GM12878 (cell line): ENCODE measurements around the gene ANO1. TPM values are rescaled to one million over a fixed set of nuclear protein-coding genes. Genes with fewer than 3 reads are reported as not detected.

Source experiments
- HDAC6 ChIP-seq: fragments of 200-600 bp; sonication (generic); IDR thresholded peaks from one replicate; pipeline ENCODE4 v1.8.0; 2017; ENCODE audit warnings: antibody characterized with exemption; ENCODE audit not compliant: unreplicated experiment
- IRF5 ChIP-seq: fragments of 450-650 bp; IDR thresholded peaks from 2 replicates; pipeline ENCODE4 v1.6.1; 2017; ENCODE audit warnings: borderline replicate concordance
- MEF2B ChIP-seq: fragments of 450-650 bp; IDR thresholded peaks from 2 replicates; pipeline ENCODE4 v1.6.1; 2018; ENCODE audit warnings: mild to moderate bottlenecking, moderate library complexity; ENCODE audit not compliant: partially characterized antibody, poor library complexity, severe bottlenecking
- MLLT1 ChIP-seq: fragments of 450-650 bp; IDR thresholded peaks from 2 replicates; pipeline ENCODE4 v1.6.1; 2016; ENCODE audit warnings: mild to moderate bottlenecking
- MYC ChIP-seq: IDR thresholded peaks from 2 replicates; pipeline ENCODE4 v1.6.1; 2011; ENCODE audit warnings: mild to moderate bottlenecking, low read length, moderate library complexity, inconsistent platforms; ENCODE audit not compliant: insufficient read depth, insufficient replicate concordance, insufficient read length, severe bottlenecking
- PAX8 ChIP-seq: fragments of 450-650 bp; IDR thresholded peaks from 2 replicates; pipeline ENCODE4 v1.6.1; 2017; ENCODE audit warnings: mild to moderate bottlenecking, moderate library complexity
- POLR2A ChIP-seq: IDR thresholded peaks from 2 replicates; pipeline ENCODE4 v1.6.1; 2011; ENCODE audit warnings: low read depth, mild to moderate bottlenecking, low read length
- PRDM15 ChIP-seq: fragments of 450-650 bp; formaldehyde crosslinking; IDR thresholded peaks from 2 replicates; pipeline ENCODE4 v1.4.0; 2020; ENCODE audit warnings: mild to moderate bottlenecking, moderate library complexity
- ZSCAN29 ChIP-seq: fragments of 450-650 bp; IDR thresholded peaks from 2 replicates; pipeline ENCODE4 v1.6.1; 2017; ENCODE audit warnings: mild to moderate bottlenecking, moderate library complexity
- polyA plus RNA-seq, 11 experiments: library from polyadenylated mRNA; depleted of rRNA in 4 of 11; unstranded in 6 of 11; stranded (reverse) in 5 of 11; fragments of >200 nt; fragmentation: Nextera tagmentation in 4 of 11; fragmentation: Illumina TruSeq in 1 of 11; extraction: Ambion mirVana in 4 of 11; extraction: Trizol in 1 of 11; gene quantifications; 1 replicate in 1 of 11; 2 replicates in 10 of 11; pipeline versions ENCODE4 v1.2.1 to v1.2.3, GENCODE V29; 2011 to 2016; ENCODE audit warnings: inconsistent platforms in 2 of 11, missing spikeins in 2 of 11, low read depth in 1 of 11
- total RNA-seq, 4 experiments: library from RNA; depleted of rRNA in 3 of 4; stranded (reverse); fragments of >200 nt in 3 of 4; fragmentation: Illumina TruSeq in 1 of 4; extraction: Trizol in 1 of 4; gene quantifications; 2 replicates each; pipeline versions ENCODE4 v1.2.1 to v1.2.3, GENCODE V29; 2013 to 2021

ANO1 gene
- total and polyA plus RNA-seq, 10 of the 15 experiments (the other 5 are each of a cell fraction or from before 2014, with no cell fraction given) = 0.01 to 0.38 (median 0.06) TPM; not detected in 7

GRCh38 chr11:70161043-70161625, 83.0 kb downstream of the ANO1 start (continued):
- TF ChIP-seq PRDM15 (CRISPR knock-in tag) (no peak), MEF2B (no peak), IRF5 (no peak), MLLT1 (no peak), PAX8 (no peak), POLR2A (no peak), MYC (no peak), HDAC6 (no peak), ZSCAN29 (no peak)
